Activated CD4-positive, alpha-beta T cell treated with anti-CD3 and anti-CD28 coated beads, Interleukin-2, Interleukin-4, amounts not matched to agents 100 ng/mL and 50 ng/mL, durations not matched to agents 16 hours and 8 hours (primary cell): Measurements from ENCODE around the gene PRKAR2A.
"Not testable (repeated sequence)": the region's sequence is repeated elsewhere in the genome, so short reads cannot be mapped to it uniquely, and the experiment has no call there.

Experiments
- DNase-seq: peaks from one replicate; pipeline ENCODE4 v3.0.0-alpha.2; 2020; ENCODE audit warnings: low spot score

The PRKAR2A gene

DNA sequence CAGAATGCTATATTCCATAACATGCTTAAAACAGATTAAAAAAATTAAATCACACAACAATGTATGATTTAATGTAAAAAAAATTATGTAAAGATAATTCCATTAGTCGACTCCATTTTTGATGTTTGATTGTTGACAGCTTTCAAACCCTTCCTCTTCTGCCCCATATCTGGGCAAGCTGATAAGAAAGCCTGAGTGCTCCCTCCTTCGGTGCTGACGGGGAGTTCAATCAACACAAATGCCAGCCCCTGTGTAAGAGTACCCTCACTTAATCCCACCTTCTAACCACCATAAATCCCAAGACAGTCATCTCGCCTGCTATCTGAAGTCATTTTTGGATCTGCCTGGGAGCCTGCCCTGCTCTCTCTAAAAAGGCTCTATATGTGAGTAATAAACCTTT is 70.8 kb downstream of the PRKAR2A start:
- DNase-seq, result no peak

- DNase-seq, result no peak
Measured at GRCh38 chr3:48770192-48770502, 77.5 kb downstream of the PRKAR2A start.

- no peak for DNase-seq
Measured at GRCh38 chr3:48765376-48765775, 82.3 kb downstream of the PRKAR2A start.

DNA sequence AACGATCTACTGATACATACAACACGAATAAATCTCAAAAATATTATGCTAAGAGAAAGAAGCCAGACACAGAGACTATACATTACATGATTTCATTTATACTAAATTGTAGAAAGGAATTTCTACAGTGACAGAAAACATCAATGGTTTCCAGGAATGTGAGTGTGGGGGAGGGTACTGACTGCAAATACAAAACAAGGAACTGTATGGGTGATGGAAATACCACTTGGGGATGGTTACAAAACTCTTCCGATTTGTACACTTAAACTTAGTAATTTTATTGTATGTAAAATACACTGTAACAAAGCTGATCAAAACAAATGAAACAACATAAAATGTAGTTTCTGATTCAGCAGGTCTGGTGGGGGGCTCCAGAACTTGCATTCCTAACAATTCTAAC is 84.9 kb downstream of the PRKAR2A start:
- DNase-seq, result no peak

GRCh38 chr3:48759991-48760540 is 87.6 kb downstream of the PRKAR2A start:
- DNase-seq, result not testable (repeated sequence)

GRCh38 chr3:48759531-48759930 is 88.1 kb downstream of the PRKAR2A start:
- not testable (repeated sequence) for DNase-seq

GRCh38 chr3:48759071-48759470 is 88.6 kb downstream of the PRKAR2A start:
- DNase-seq, result no peak

- DNase-seq, result peak; percentile 26
Measured at GRCh38 chr3:48756640-48757039, 91.0 kb downstream of the PRKAR2A start.

- DNase-seq, result no peak
Measured at GRCh38 chr3:48750856-48751255, 96.8 kb downstream of the PRKAR2A start.

- no peak for DNase-seq
Measured at GRCh38 chr3:48748754-48749153, 98.9 kb downstream of the PRKAR2A start.

DNA sequence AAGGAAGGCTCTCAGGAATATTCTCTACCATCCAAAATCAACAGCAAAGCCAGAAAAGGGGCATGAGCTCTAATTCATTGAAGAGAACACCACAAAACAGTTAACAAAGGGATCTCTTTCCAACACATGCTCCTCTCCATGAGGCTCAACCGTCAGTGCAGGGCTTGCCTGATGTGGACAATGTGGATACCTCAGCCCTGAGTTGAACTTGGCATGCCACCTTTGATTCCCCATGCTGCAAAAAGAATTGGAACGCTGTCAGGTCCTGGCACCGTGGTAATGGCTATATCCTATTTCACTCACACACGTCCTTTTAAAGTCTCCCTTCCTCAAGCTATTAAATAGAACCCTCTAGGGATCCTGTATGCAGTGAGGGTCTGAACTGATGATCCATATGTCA is 100.0 kb downstream of the PRKAR2A start:
- DNase-seq, result no peak

GRCh38 chr3:48747015-48747615 is 100.6 kb downstream of the PRKAR2A start:
- DNase-seq, result no peak

DNA sequence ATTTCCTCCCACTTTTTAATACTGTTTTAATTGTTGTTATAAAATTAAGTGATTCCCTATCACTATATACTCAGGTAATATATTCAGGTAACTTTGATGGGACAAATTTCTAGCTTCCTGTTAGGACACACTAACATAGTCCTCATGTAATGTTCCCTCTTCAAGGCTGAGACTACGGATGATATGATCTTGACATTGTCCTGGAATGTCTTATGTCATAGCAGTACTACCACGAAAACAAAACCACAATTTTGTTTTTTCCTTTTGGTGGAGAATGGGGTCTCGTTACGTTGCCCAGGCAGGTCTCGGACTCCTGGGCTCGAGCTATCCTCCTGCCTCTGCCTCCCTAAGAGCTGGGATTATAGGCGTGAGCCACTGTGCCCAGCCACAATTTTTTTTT is 103.9 kb downstream of the PRKAR2A start:
- no peak for DNase-seq

DNA sequence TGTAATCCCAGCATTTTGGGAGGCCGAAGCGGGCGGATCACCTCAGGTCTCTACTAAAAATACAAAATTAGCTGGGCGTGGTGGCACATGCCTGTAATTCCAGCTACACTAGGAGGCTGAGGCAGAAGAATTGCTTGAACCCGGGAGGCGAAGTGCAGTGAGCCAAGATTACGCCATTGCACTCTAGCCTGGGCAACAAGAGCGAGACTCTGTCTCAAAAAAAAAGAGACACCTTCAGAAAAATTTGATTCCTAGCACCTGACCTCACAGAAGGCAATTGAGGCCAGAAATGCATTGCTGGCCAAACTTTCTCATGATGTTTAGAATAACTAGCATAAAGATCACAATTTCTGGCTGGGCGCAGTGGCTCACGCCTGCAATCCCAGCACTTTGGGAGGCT is 106.4 kb downstream of the PRKAR2A start:
- DNase-seq, result not testable (repeated sequence)

DNA sequence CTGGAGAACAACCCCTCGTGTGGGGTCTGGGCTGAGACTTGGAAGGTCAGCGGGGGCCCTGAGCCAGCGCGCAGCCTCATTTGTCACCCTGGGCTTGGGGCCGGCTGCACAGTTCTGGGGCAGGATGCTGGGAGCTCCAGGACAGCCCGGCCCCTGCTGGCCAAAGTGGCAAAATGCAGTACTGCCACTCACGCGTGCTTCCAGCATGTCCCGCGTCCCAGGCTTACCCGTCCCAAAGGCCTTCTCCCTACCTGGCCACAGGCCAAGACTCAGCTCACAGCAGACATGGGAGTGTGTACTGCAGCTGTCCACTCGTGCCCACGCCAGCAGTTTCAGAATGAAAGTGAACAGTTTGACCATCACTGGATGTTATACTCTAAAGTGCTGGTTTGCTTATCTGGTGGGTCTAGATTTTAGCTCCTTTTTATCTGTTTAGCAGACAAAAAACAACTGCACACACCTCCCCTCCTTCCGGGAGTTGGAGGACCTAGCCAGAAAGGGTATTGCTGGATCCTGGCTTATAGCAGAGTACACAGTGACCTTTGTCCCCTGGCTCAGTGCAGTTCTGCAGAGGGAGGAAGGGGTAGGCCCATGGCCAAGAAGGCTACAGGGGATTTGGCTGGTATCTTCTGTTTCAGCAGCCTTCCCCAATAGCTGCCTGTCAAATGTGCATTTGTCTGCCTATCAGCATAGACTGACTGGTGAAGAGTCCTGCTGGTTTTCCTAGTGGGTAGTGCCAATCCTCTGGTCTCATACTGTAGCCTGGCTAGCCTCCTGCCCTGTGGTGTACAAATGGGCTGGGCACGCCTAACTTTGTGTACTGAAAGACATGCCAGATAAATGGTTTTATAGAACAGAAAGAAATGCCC is 107.5 kb downstream of the PRKAR2A start:
- peak; percentile 46 for DNase-seq

DNA sequence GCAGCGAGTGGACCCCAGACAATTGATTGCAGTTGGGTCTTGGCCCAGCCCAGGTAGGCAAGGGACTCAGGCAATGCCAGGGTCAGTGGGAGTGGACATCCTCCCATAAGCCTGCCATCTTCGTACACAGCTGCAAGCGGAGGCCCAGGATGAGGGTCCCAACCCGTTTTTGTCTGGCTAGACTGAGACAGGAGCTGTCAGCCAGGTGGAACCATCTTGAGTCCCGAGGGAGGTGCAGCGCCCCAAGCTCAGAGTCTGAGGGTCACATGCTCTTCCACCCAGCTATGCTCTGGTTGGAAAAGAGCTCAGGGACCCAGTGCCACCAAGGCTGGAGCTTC is 108.1 kb downstream of the PRKAR2A start:
- no peak for DNase-seq

DNA sequence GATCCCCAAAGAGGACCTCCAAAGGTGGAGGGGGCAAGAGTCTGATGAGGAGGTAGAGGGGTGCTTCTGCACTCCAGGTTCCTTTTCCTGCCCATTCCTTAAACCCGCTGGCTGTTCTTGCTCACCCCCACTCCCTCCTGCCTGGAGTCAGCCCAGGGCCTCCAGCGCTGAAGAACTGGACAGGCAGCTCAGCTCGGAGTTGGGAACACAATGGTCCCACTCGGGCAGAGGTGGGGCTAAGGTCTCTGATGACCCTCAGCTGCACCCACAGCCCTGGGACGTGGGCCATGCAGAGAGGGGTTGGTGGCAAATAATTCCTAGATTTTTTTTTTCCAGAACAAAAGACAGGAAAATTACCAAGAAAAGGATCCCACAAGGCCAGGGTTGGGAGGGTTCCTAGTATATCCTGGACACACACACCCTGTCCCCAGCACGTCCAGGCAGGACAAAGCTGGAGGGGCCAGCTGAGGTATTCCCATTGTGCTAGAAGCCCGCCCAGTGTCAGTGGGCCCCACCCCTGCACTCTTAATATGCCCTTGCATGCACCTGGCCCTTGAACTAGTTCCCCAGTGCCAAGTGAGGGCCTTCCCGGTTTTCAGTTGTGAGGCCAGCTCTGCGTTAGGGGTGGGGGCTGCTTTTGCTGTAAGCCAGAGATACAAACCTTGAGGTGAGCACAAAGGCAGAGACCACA is 108.6 kb downstream of the PRKAR2A start:
- no peak for DNase-seq

- no peak for DNase-seq
Measured at GRCh38 chr3:48738144-48738536, 109.5 kb downstream of the PRKAR2A start.

- DNase-seq, result not testable (repeated sequence)
Measured at GRCh38 chr3:48735075-48735767, 112.5 kb downstream of the PRKAR2A start.

- not testable (repeated sequence) for DNase-seq
Measured at GRCh38 chr3:48734541-48734940, 113.1 kb downstream of the PRKAR2A start.

DNA sequence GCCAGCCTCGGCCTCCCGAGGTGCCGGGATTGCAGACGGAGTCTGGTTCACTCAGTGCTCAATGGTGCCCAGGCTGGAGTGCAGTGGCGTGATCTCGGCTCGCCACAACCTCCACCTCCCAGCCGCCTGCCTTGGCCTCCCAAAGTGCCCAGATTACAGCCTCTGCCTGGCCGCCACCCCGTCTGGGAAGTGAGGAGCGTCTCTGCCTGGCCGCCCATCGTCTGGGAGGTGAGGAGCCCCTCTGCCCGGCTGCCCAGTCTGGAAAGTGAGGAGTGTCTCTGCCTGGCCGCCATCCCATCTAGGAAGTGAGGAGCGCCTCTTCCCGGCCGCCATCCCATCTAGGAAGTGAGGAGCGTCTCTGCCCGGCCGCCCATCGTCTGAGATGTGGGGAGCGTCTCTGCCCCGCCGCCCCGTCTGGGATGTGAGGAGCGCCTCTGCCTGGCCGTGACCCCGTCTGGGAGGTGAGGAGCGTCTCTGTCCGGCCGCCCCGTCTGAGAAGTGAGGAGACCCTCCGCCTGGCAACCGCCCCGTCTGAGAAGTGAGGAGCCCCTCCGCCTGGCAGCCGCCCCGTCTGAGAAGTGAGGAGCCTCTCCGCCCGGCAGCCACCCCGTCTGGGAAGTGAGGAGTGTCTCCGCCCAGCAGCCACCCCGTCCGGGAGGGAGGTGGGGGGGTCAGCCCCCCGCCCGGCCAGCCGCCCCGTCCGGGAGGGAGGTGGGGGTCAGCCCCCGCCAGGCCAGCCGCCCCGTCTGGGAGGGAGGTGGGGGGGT is 113.7 kb downstream of the PRKAR2A start:
- DNase-seq, result not testable (repeated sequence)

DNA sequence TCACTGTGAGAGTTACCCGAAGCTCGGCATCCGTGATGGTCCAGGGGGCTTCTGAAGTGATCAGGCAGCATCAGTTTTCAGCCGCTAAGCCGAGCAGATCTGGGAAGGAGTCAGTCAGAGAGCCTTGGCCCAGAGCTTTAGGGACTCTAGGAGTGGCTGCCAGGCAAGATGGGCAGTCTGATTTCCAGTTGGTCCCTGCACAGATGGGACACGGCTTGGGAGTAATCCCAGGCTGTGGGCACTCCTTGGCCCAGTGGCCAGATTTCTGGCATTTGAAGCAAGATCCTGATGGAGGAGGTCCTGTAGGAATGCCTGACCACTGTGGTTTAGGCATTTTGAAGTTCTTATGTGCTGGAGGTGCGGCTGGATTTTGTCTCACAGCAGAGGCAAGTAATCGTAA is 120.2 kb downstream of the PRKAR2A start:
- DNase-seq, result no peak
